ENCODE results near the gene RPS15A. TPM values are rescaled to one million over a fixed set of nuclear protein-coding genes. Genes with fewer than 3 reads are reported as not detected.

The RPS15A gene
- total and polyA plus RNA-seq, 2 donors (not counting 1 experiment from before 2014, with no cell fraction given) = 1,585 to 3,828 TPM

DNA sequence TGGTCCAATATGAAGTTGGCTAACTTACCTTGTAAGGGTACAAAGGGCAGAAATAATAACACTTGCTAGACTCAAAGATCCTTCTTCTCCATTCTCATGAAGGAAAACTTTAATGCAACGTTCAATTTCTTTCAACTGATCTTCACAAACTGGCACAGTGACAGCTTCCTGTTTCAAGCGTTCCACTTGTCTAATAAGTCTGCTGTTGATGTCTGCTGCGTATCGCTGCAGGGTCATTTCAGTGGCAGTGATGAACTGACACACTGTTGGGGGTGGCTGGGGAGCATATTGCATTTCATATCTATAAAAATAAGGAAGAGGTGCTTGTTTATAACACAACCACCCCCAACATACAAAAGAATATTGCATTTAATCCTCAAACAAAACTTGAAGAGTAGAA lies 44.7 kb upstream of the RPS15A start:
- H3K27ac ChIP-seq (ENCODE audit: insufficient read depth, low read length) = no peak overlapping the region
- no peaks in the 10 kb centered on the region for H4K20me1 ChIP-seq (ENCODE audit: control insufficient read depth, extremely low read depth, insufficient read depth, low read length)
- peaks cover 26% of the 10 kb centered on the region for H3K36me3 ChIP-seq (ENCODE audit: control insufficient read depth, insufficient read depth, low read length)
- H3K9ac ChIP-seq (ENCODE audit: insufficient read depth, low read length) = no peak overlapping the region
- no peaks in the 10 kb centered on the region for H3K27me3 ChIP-seq (ENCODE audit: control insufficient read depth, insufficient read depth, low read length)
- H3K79me2 ChIP-seq (ENCODE audit: control insufficient read depth, insufficient read depth, low read length) = no peaks in the 10 kb centered on the region
- TF ChIP-seq EZH2 (IDR thresholded peaks at IDR 0.05; ENCODE audit: low read length, missing control alignments) = no peak
- TF ChIP-seq, protein P1, sequence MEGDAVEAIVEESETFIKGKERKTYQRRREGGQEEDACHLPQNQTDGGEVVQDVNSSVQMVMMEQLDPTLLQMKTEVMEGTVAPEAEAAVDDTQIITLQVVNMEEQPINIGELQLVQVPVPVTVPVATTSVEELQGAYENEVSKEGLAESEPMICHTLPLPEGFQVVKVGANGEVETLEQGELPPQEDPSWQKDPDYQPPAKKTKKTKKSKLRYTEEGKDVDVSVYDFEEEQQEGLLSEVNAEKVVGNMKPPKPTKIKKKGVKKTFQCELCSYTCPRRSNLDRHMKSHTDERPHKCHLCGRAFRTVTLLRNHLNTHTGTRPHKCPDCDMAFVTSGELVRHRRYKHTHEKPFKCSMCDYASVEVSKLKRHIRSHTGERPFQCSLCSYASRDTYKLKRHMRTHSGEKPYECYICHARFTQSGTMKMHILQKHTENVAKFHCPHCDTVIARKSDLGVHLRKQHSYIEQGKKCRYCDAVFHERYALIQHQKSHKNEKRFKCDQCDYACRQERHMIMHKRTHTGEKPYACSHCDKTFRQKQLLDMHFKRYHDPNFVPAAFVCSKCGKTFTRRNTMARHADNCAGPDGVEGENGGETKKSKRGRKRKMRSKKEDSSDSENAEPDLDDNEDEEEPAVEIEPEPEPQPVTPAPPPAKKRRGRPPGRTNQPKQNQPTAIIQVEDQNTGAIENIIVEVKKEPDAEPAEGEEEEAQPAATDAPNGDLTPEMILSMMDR (conservative IDR thresholded peaks at IDR 0.05 in 1 of 2, IDR thresholded peaks at IDR 0.05 in 1 of 2; ENCODE audit: low read depth in 1 of 2, low read length in 2 of 2) = no peak
- no peak for DNase-seq (ENCODE audit: low read depth in 2 of 2)
- H3K4me3 ChIP-seq (replicated peaks in 1 of 4; ENCODE audit: control extremely low read depth in 1 of 4, insufficient read depth in 1 of 4, low read depth in 3 of 4, low read length in 4 of 4) = no peak overlapping the region
- H3K9me3 ChIP-seq (ENCODE audit: control insufficient read depth, insufficient read depth, low read depth, low read length) = no peaks in the 10 kb centered on the region
- H2AFZ ChIP-seq (ENCODE audit: low read length) = no peak overlapping the region
- H3K4me1 ChIP-seq (ENCODE audit: control insufficient read depth, extremely low read depth, insufficient read depth, low read length) = no peaks in the 10 kb centered on the region
- no peak overlapping the region for H3K4me2 ChIP-seq (ENCODE audit: extremely low read depth, insufficient read depth, low read length)

DNA sequence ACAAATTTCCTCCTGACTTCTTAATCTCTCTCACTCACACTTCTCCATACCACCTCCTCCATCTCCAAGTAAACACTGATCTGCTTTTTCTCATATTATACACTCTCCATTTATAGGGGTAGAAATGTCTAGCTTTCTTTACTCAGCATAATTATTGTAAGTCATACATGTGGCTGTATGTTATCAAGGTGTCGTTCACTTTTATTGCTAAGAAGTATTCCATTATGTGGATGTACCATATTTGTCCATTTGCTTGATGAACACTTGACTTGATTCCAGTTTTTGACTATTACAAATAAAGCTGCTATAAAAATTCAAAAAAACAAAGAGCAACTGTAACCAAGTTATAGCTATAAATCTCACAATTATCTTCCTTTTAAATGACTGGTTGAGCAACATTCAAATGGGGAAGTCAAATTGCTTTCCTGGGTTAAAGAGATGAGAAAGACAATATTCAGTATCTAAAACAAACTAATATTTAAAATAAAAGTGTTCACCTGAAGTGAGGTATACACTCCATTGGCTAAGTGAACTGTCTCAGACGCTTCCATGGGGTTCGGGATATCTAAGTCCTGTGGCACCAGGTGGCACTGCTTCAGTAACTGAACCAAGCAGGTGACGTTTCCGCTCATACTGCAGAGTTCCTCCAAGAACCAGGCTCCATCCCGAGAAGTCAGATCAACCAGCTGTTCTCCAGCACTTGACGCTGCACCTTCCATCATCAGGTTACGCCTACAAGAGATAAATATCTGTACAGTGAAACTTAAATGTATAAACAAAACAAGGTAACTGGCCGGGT lies 43.8 kb upstream of the RPS15A start:
- Histone ChIP-seq H3K36me3 (ENCODE audit: control insufficient read depth, insufficient read depth, low read length) (peaks cover 28% of the 10 kb centered on the region), H3K4me2 (ENCODE audit: extremely low read depth, insufficient read depth, low read length) (no peak overlapping the region)
- no peak for TF ChIP-seq EZH2 (IDR thresholded peaks at IDR 0.05; ENCODE audit: low read length, missing control alignments)
- TF ChIP-seq, protein P1 (conservative IDR thresholded peaks at IDR 0.05 in 1 of 2, IDR thresholded peaks at IDR 0.05 in 1 of 2; ENCODE audit: low read depth in 1 of 2, low read length in 2 of 2) = no peak

DNA sequence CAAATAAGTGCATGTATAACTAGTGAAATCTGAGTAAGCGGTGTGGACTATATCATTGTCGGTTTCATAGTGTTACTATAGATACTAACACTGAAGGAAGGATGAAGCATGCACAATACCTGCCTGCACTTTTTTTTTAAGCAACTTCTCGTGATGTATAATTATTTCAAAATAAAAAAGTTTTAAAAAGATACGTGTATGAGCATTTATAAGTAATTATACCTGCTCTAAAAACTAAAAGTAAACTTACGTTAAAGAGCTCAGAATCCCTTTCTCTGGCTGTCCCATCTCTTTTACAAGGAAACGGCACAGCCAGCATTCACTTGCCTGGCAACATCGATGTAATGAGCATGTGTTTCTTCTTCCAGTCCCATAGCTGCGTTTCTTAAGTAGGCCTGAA lies 42.5 kb upstream of the RPS15A start:
- H3K79me2 ChIP-seq (ENCODE audit: control insufficient read depth, insufficient read depth, low read length) = no peaks in the 10 kb centered on the region
- no peak for DNase-seq (ENCODE audit: low read depth in 2 of 2)
- H2AFZ ChIP-seq (ENCODE audit: low read length) = no peak overlapping the region
- H3K9ac ChIP-seq (ENCODE audit: insufficient read depth, low read length) = no peak overlapping the region
- no peak overlapping the region for H3K4me2 ChIP-seq (ENCODE audit: extremely low read depth, insufficient read depth, low read length)
- H3K27ac ChIP-seq (ENCODE audit: insufficient read depth, low read length) = no peak overlapping the region
- H4K20me1 ChIP-seq (ENCODE audit: control insufficient read depth, extremely low read depth, insufficient read depth, low read length) = no peaks in the 10 kb centered on the region
- H3K4me3 ChIP-seq (replicated peaks in 1 of 4; ENCODE audit: control extremely low read depth in 1 of 4, insufficient read depth in 1 of 4, low read depth in 3 of 4, low read length in 4 of 4) = no peak overlapping the region
- no peaks in the 10 kb centered on the region for H3K27me3 ChIP-seq (ENCODE audit: control insufficient read depth, insufficient read depth, low read length)
- peaks cover 32% of the 10 kb centered on the region for H3K36me3 ChIP-seq (ENCODE audit: control insufficient read depth, insufficient read depth, low read length)
- H3K4me1 ChIP-seq (ENCODE audit: control insufficient read depth, extremely low read depth, insufficient read depth, low read length) = no peaks in the 10 kb centered on the region
- H3K9me3 ChIP-seq (ENCODE audit: control insufficient read depth, insufficient read depth, low read depth, low read length) = no peaks in the 10 kb centered on the region
- TF ChIP-seq, protein P1 (conservative IDR thresholded peaks at IDR 0.05 in 1 of 2, IDR thresholded peaks at IDR 0.05 in 1 of 2; ENCODE audit: low read depth in 1 of 2, low read length in 2 of 2) = no peak
- no peak for TF ChIP-seq EZH2 (IDR thresholded peaks at IDR 0.05; ENCODE audit: low read length, missing control alignments)

More for the DNA sequence above, 43.8 kb upstream of the RPS15A start:
- H3K79me2 ChIP-seq (ENCODE audit: control insufficient read depth, insufficient read depth, low read length) = no peaks in the 10 kb centered on the region
- no peak overlapping the region for H3K9ac ChIP-seq (ENCODE audit: insufficient read depth, low read length)
- no peaks in the 10 kb centered on the region for H3K4me1 ChIP-seq (ENCODE audit: control insufficient read depth, extremely low read depth, insufficient read depth, low read length)
- H3K27me3 ChIP-seq (ENCODE audit: control insufficient read depth, insufficient read depth, low read length) = no peaks in the 10 kb centered on the region
- H4K20me1 ChIP-seq (ENCODE audit: control insufficient read depth, extremely low read depth, insufficient read depth, low read length) = no peaks in the 10 kb centered on the region
- H2AFZ ChIP-seq (ENCODE audit: low read length) = no peak overlapping the region
- no peak overlapping the region for H3K4me3 ChIP-seq (replicated peaks in 1 of 4; ENCODE audit: control extremely low read depth in 1 of 4, insufficient read depth in 1 of 4, low read depth in 3 of 4, low read length in 4 of 4)
- DNase-seq (ENCODE audit: low read depth in 2 of 2) = no peak
- no peaks in the 10 kb centered on the region for H3K9me3 ChIP-seq (ENCODE audit: control insufficient read depth, insufficient read depth, low read depth, low read length)
- no peak overlapping the region for H3K27ac ChIP-seq (ENCODE audit: insufficient read depth, low read length)
